ENCODE measurements around the gene ACE. TPM values are rescaled to one million over a fixed set of nuclear protein-coding genes. Genes with fewer than 3 reads are reported as not detected.

ACE gene
- total and polyA plus RNA-seq, 4 donors: 6.3 to 15.4 (median 11.3) TPM

DNA sequence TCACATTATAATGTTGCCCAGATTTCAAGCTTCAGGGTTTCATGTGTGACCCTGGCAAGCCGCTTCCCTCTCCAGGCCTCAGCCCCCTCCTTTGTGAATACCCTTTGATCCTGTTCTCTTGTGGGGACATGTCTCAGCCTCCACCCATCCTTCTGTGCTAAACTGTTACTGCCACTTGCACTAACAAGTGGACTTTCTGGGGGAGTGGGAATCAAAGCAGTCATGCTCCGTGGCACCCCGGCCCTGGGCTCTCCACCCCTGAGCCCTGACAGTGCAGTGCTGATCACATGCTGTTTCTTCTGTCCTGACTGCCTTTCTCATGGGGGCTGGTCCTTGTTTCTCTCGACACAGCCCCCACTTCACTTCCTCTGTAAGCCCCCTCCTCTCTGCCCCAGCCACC is 63.7 kb downstream of the ACE start:
- Histone ChIP-seq H3K27me3 (ENCODE audit: control insufficient read depth, insufficient read depth, low read length) (peaks cover 6% of the 10 kb centered on the region), H3K4me3 (ENCODE audit: low read depth, low read length) (no peak overlapping the region), H3K4me1 (ENCODE audit: control insufficient read depth, insufficient read depth, low read length) (peaks cover 12% of the 10 kb centered on the region), H3K9me3 (ENCODE audit: control insufficient read depth, insufficient read depth, low read length) (no peaks in the 10 kb centered on the region), H3K36me3 (ENCODE audit: control insufficient read depth, insufficient read depth, low read length) (no peaks in the 10 kb centered on the region), H3K27ac (ENCODE audit: low read depth, low read length) (no peak overlapping the region)
- no peak for DNase-seq (ENCODE audit: low read depth in 4 of 6, low spot score in 6 of 6)
- WGBS (ENCODE audit: insufficient coverage): 41% methylated on average over 3 of the region's 4 CpGs

DNA sequence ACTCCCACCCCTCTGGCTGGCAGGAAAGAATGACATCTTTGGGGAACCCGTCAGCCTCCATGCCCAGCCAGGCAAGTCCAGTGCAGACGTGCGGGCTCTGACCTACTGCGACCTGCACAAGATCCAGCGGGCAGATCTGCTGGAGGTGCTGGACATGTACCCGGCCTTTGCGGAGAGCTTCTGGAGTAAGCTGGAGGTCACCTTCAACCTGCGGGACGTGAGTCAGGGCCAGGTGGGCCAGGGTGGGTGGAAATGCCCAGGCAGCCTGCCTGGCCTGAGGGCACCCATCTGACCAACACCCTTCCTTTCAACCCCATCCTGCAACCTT is 65.3 kb downstream of the ACE start:
- peaks cover 12% of the 10 kb centered on the region for H3K4me1 ChIP-seq (ENCODE audit: control insufficient read depth, insufficient read depth, low read length)
- no peaks in the 10 kb centered on the region for H3K9me3 ChIP-seq (ENCODE audit: control insufficient read depth, insufficient read depth, low read length)
- peaks cover 6% of the 10 kb centered on the region for H3K27me3 ChIP-seq (ENCODE audit: control insufficient read depth, insufficient read depth, low read length)
- no peak for DNase-seq (ENCODE audit: low read depth in 4 of 6, low spot score in 6 of 6)
- WGBS (ENCODE audit: insufficient coverage): 97% methylated on average over 9 of the region's 9 CpGs
- H3K4me3 ChIP-seq (ENCODE audit: low read depth, low read length): no peak overlapping the region
- no peak overlapping the region for H3K27ac ChIP-seq (ENCODE audit: low read depth, low read length)
- no peaks in the 10 kb centered on the region for H3K36me3 ChIP-seq (ENCODE audit: control insufficient read depth, insufficient read depth, low read length)

DNA sequence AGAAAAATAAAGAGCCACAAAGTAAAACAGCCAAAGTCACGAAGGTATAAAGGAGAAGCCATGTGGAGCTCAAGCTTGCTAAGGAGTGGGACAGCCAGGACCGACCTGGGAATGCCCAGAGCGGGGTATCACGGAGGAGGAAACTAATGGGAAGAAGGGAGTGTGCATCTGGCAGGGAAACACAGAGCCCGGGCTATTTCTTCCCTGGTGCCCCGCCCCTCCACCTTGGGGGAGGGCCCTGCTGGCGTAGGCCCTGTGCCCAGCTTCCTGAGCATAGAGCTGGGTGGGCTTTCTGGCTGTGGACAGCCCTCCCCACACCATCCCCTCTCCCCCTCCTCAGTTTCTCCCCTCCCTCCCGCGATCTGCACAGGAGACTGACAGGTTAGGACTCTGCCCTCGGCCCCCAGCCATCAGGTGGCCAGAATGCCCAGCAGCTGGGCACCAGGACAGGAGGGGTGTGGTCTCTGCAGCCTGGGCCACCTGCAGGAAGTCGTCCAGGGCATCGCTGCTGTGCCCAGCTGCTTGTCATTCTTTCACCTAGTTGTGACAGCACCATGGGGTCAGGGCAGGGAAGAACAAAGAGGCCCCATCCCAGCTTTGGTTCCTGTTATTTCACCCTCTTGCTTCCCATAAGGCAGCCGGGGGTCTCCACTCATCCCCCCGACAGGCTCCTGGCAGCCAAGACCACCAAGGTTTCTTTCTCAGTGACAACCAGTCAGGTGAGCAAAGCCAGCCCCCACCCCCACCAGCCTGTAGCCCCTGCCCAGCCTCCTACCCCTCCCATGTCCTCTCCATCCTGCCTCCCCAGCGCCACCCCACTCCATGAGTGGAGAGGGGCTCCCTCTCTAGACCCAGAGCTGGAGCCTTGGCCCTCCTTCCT is 66.3 kb downstream of the ACE start:
- WGBS (ENCODE audit: insufficient coverage): 53% methylated on average over 15 of the region's 15 CpGs
- H3K27ac ChIP-seq (ENCODE audit: low read depth, low read length): no peak overlapping the region
- H3K4me1 ChIP-seq (ENCODE audit: control insufficient read depth, insufficient read depth, low read length): peaks cover 5% of the 10 kb centered on the region
- peaks cover 6% of the 10 kb centered on the region for H3K27me3 ChIP-seq (ENCODE audit: control insufficient read depth, insufficient read depth, low read length)
- H3K4me3 ChIP-seq (ENCODE audit: low read depth, low read length): no peak overlapping the region
- H3K36me3 ChIP-seq (ENCODE audit: control insufficient read depth, insufficient read depth, low read length): no peaks in the 10 kb centered on the region
- no peaks in the 10 kb centered on the region for H3K9me3 ChIP-seq (ENCODE audit: control insufficient read depth, insufficient read depth, low read length)
- no peak for DNase-seq (ENCODE audit: low read depth in 4 of 6, low spot score in 6 of 6)

DNA sequence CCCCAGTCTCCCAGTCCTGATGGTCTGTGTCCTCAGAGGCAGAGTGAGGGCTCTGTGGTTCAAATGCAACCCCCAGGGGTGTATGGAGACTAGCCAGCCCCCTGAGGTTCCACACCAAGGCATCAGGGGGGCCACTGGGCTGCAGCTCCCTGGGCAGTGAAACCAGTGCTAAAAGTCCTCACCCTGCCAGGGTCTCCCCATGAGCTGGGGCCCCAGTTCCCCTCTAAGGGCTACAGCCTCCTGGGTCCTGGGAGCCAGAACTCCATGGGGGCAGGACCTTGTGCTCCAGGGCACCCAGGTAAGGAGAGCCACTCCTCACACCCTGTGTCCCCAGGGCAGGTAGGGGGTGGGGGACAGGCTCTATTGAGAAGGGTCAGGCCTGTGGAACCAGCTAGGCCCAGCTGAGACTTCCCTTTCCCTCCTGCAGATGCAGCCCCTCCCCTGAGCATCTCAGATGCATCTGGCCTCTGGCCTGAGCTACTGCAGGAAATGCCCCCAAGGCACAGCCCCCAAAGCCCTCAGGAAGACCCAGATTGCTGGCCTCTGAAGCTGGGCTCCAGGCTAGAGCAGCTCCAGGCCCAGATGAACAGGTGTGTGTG is 67.1 kb downstream of the ACE start:
- H3K27ac ChIP-seq (ENCODE audit: low read depth, low read length): no peak overlapping the region
- no peak overlapping the region for H3K4me3 ChIP-seq (ENCODE audit: low read depth, low read length)
- H3K36me3 ChIP-seq (ENCODE audit: control insufficient read depth, insufficient read depth, low read length): no peaks in the 10 kb centered on the region
- no peaks in the 10 kb centered on the region for H3K4me1 ChIP-seq (ENCODE audit: control insufficient read depth, insufficient read depth, low read length)
- no peak for DNase-seq (ENCODE audit: low read depth in 4 of 6, low spot score in 6 of 6)
- H3K27me3 ChIP-seq (ENCODE audit: control insufficient read depth, insufficient read depth, low read length): no peaks in the 10 kb centered on the region
- no peaks in the 10 kb centered on the region for H3K9me3 ChIP-seq (ENCODE audit: control insufficient read depth, insufficient read depth, low read length)

DNA sequence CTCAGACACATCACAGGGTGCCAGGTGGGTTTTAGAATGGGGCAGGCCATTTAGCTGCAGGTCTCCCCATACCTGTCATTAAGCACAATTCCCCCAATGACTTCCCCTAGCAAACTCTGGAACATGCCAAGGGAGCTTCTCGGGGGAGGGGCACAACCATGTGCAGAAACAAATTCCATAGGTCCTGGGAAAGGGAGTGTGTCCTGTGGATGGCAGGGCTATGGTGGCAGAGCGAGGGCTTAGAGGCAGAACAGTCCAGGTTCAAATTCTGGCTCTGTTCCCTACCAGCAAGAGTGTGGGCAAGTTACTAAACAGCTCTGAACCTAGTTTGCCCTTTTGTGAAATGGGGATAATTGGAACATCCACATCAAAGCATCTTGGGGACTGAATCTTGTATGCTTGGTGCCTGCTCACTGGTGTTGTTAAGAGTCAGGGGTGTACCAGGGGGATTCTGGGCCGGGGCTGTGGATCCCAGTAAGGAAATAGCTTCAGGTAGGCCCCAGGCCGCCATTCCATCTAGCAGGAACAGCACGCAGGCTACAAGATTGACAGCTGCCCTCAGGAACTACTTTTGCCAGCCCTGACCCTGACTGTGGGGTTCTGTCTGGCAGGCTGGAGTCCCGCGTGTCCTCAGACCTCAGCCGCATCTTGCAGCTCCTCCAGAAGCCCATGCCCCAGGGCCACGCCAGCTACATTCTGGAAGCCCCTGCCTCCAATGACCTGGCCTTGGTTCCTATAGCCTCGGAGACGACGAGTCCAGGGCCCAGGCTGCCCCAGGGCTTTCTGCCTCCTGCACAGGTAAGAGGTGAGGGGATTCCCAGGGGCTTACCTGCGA is 67.8 kb downstream of the ACE start:
- no peak for DNase-seq (ENCODE audit: low read depth in 4 of 6, low spot score in 6 of 6)
- H3K4me1 ChIP-seq (ENCODE audit: control insufficient read depth, insufficient read depth, low read length): peaks cover 5% of the 10 kb centered on the region
- no peak overlapping the region for H3K4me3 ChIP-seq (ENCODE audit: low read depth, low read length)
- 88% methylated on average over 13 of the region's 13 CpGs for WGBS (ENCODE audit: insufficient coverage)
- H3K9me3 ChIP-seq (ENCODE audit: control insufficient read depth, insufficient read depth, low read length): no peaks in the 10 kb centered on the region
- no peaks in the 10 kb centered on the region for H3K36me3 ChIP-seq (ENCODE audit: control insufficient read depth, insufficient read depth, low read length)
- H3K27ac ChIP-seq (ENCODE audit: low read depth, low read length): no peak overlapping the region
- H3K27me3 ChIP-seq (ENCODE audit: control insufficient read depth, insufficient read depth, low read length): no peaks in the 10 kb centered on the region

DNA sequence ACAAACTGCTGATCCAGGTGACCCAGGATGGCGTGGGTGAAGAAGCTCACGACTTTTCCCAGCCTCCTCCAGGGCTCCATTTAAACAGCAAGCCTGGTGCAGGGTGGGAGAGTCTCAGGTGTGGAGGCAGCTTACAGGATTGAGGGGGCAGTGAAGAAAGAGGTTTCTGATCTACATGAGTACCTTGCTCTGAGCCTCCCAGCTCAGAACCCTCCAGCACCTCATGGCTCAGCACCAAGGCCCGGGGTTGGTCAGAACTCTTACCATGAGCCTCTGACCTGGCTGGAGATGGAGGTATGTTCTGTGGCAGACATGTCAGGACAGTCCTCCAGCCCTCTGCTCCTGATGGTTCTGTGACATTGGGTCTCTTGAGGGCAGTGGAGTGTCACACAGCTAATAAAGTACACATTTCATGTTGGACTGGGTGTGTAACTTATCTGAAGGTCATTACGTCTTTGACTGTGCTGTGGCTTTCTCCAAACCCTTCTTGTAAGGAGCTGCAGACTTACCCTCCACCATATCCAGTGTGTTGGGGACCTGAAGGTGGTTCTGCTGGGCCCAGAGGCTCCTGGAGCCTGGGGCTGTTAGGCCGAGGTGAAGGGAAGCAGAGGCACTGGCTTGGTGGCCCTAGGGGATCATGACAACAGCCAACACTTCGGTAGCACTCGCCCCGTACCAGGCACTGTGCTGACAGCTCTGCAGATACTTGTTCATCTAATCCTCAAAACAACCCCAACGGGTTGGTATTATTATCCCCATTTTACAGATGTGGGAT is 69.6 kb downstream of the ACE start:
- no peak for DNase-seq (ENCODE audit: low read depth in 4 of 6, low spot score in 6 of 6)
- 70% methylated on average over 3 of the region's 9 CpGs for WGBS (ENCODE audit: insufficient coverage)
- Histone ChIP-seq H3K4me3 (ENCODE audit: low read depth, low read length) (no peak overlapping the region), H3K27me3 (ENCODE audit: control insufficient read depth, insufficient read depth, low read length) (no peaks in the 10 kb centered on the region), H3K27ac (ENCODE audit: low read depth, low read length) (no peak overlapping the region), H3K9me3 (ENCODE audit: control insufficient read depth, insufficient read depth, low read length) (no peaks in the 10 kb centered on the region), H3K4me1 (ENCODE audit: control insufficient read depth, insufficient read depth, low read length) (peaks cover 8% of the 10 kb centered on the region), H3K36me3 (ENCODE audit: control insufficient read depth, insufficient read depth, low read length) (peaks cover 4% of the 10 kb centered on the region)

DNA sequence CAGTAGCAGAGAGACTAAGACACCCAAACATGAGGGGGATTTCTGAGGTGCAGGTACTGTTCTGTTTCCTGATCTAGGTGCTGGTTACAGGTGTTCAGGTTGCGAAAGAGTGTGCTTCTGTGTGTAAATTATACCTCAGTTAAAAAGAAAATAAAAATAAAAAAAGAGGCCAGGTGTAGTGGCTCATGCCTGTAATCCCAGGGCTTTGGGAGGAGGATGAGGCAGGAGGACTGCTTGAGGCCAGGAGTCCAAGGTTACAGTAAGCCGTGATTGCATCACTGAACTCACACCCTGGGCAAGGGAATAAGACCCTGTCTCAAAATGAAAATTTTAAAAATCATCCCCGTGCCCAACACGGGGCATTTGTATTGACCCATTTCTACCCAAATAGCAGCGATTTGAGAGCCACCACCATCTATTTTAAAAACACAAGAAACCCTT is 70.2 kb downstream of the ACE start:
- no peaks in the 10 kb centered on the region for H3K27me3 ChIP-seq (ENCODE audit: control insufficient read depth, insufficient read depth, low read length)

More for the DNA sequence above, 70.2 kb downstream of the ACE start:
- Histone ChIP-seq H3K9me3 (ENCODE audit: control insufficient read depth, insufficient read depth, low read length) (no peaks in the 10 kb centered on the region), H3K36me3 (ENCODE audit: control insufficient read depth, insufficient read depth, low read length) (peaks cover 4% of the 10 kb centered on the region), H3K4me3 (ENCODE audit: low read depth, low read length) (no peak overlapping the region), H3K4me1 (ENCODE audit: control insufficient read depth, insufficient read depth, low read length) (peaks cover 13% of the 10 kb centered on the region), H3K27ac (ENCODE audit: low read depth, low read length) (no peak overlapping the region)
- DNase-seq (ENCODE audit: low read depth in 4 of 6, low spot score in 6 of 6): no peak
- WGBS (ENCODE audit: insufficient coverage): 100% methylated on average over 1 of the region's 5 CpGs
